Activated T-cell treated with anti-CD3 and anti-CD28 coated beads for 24 hours (primary cell): Measurements from ENCODE around the gene HMGCS2.

ENCODE experiments used
- DNase-seq: peaks from one replicate; pipeline ENCODE4 v3.0.0-alpha.2; 2020; ENCODE audit warnings: low read depth

The HMGCS2 gene

GRCh38 chr1:119768778-119769177, at the start of gene HMGCS2:
Gene HMGCS2 (minus strand): TSS chr1:119768905. CDS start chr1:119768844, 61 bp downstream.
- no peak for DNase-seq

GRCh38 chr1:119818181-119818580, 49.5 kb upstream of the HMGCS2 start:
- no peak for DNase-seq

GRCh38 chr1:119816407-119816806, 47.7 kb upstream of the HMGCS2 start:
- no peak for DNase-seq

GRCh38 chr1:119815928-119816327, 47.2 kb upstream of the HMGCS2 start:
- DNase-seq = no peak

GRCh38 chr1:119815361-119815760, 46.7 kb upstream of the HMGCS2 start:
- DNase-seq = no peak

GRCh38 chr1:119814288-119814687, 45.6 kb upstream of the HMGCS2 start:
- no peak for DNase-seq

- no peak for DNase-seq
Observed at GRCh38 chr1:119811985-119812557, 43.4 kb upstream of the HMGCS2 start.

- DNase-seq = no peak
Observed at GRCh38 chr1:119811387-119811786, 42.7 kb upstream of the HMGCS2 start, which contains the start of gene REG4. Gene REG4 (minus strand): TSS chr1:119811460. CDS start chr1:119808769, 2,691 bp downstream.

GRCh38 chr1:119808972-119809550, 40.4 kb upstream of the HMGCS2 start:
- DNase-seq = peak; percentile 47

GRCh38 chr1:119808491-119808890, 39.8 kb upstream of the HMGCS2 start:
- no peak for DNase-seq

GRCh38 chr1:119806489-119806888, 37.8 kb upstream of the HMGCS2 start:
- DNase-seq = no peak

GRCh38 chr1:119805746-119806145, 37.0 kb upstream of the HMGCS2 start:
- DNase-seq = no peak

GRCh38 chr1:119805247-119805646, 36.5 kb upstream of the HMGCS2 start:
- no peak for DNase-seq

- no peak for DNase-seq
Observed at GRCh38 chr1:119799599-119800177, 31.0 kb upstream of the HMGCS2 start.

GRCh38 chr1:119799003-119799402, 30.3 kb upstream of the HMGCS2 start:
- DNase-seq = no peak

- no peak for DNase-seq
Observed at GRCh38 chr1:119797606-119798005, 28.9 kb upstream of the HMGCS2 start.

- no peak for DNase-seq
Observed at GRCh38 chr1:119797162-119797561, 28.5 kb upstream of the HMGCS2 start.

GRCh38 chr1:119795261-119796200, 26.8 kb upstream of the HMGCS2 start:
- no peak for DNase-seq

- DNase-seq = no peak
Observed at GRCh38 chr1:119794876-119795240, 26.2 kb upstream of the HMGCS2 start.

GRCh38 chr1:119794230-119794875, 25.6 kb upstream of the HMGCS2 start:
- no peak for DNase-seq

GRCh38 chr1:119791377-119791776, 22.7 kb upstream of the HMGCS2 start:
- DNase-seq = no peak
